ENCODE measurements around the gene CNTNAP2.
"Not testable (repeated sequence)": the region's sequence is repeated elsewhere in the genome, so short reads cannot be mapped to it uniquely, and the experiment has no call there.

GRCh38 chr7:148331456-148331855, 2214.9 kb downstream of the CNTNAP2 start:
- TF ChIP-seq TAF1, POLR2AphosphoS5, SPI1, POLR2A, POU2F2 (IDR thresholded peaks at IDR 0.05; ENCODE audit: low read depth, low read length): not testable (repeated sequence)
